GM23338 (cell line): ENCODE measurements around the gene AQP1.

Source experiments
- CREB1 ChIP-seq: fragments of 250-450 bp; sonication (Bioruptor Pico); IDR thresholded peaks from 2 replicates; pipeline ENCODE4 v1.5.0; 2020; ENCODE audit warnings: low read depth, mild to moderate bottlenecking, moderate library complexity
- EZH2 ChIP-seq: fragments of 200-600 bp; sonication (generic); IDR thresholded peaks from one replicate; pipeline ENCODE4 v1.8.0; 2017; ENCODE audit warnings: antibody characterized with exemption, mild to moderate bottlenecking, low read depth; ENCODE audit not compliant: unreplicated experiment
- EZH2phosphoT487 ChIP-seq: fragments of 200-600 bp; sonication (generic); IDR thresholded peaks from one replicate; pipeline ENCODE4 v1.8.1; 2018; ENCODE audit warnings: antibody characterized with exemption; ENCODE audit not compliant: unreplicated experiment
- NANOG ChIP-seq: IDR thresholded peaks from 2 replicates; pipeline ENCODE4 v1.6.1; 2016; ENCODE audit warnings: antibody characterized with exemption, borderline replicate concordance
- POLR2AphosphoS5 ChIP-seq: IDR thresholded peaks from 2 replicates; pipeline ENCODE4 v1.6.1; 2016; ENCODE audit warnings: antibody characterized with exemption, low read depth
- ZNF331 ChIP-seq: fragments of 250-450 bp; sonication (Bioruptor Pico); IDR thresholded peaks from 2 replicates; pipeline ENCODE4 v1.5.0; 2020; ENCODE audit warnings: low read depth, mild to moderate bottlenecking, moderate library complexity
- TF ChIP-seq, protein P1 (sequence below), 2 experiments: fragments of 200-600 bp in 1 of 2; sonication (generic) in 1 of 2; conservative IDR thresholded peaks; 2 replicates each; pipeline versions ENCODE4 v1.5.1 to v1.6.1; 2016 to 2017; ENCODE audit warnings: antibody characterized with exemption in 2 of 2, low read depth in 2 of 2, mild to moderate bottlenecking in 2 of 2, moderate library complexity in 1 of 2
- TF ChIP-seq, protein P2 (sequence below): IDR thresholded peaks from one replicate; pipeline ENCODE4 v1.6.1; 2018; ENCODE audit warnings: antibody characterized with exemption; ENCODE audit not compliant: unreplicated experiment
- TF ChIP-seq, protein P3 (sequence below): fragments of 250-450 bp; sonication (Bioruptor Pico); IDR thresholded peaks from 2 replicates; pipeline ENCODE4 v1.5.0; 2020; ENCODE audit warnings: mild to moderate bottlenecking, moderate library complexity

DNA sequence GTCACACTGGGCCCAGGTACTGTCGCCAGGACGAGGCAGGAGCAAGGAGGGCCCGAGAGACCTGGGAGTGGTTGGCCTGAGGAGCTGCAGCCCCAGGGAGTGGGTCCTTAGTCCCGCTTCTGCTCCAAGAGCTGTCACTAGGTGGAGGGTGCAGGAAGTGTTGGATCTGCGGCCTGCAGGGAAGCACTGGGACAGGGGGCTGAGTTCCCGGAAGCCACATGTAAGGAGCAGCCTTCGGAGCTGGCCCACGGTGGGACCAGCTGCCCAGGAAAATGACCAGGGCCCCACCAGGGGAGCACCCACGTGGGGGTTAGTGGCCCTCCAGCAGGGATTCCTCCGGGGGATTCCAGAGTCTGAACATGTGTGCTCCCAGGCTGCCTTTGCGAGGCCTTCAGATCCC lies 9.2 kb upstream of the AQP1 start:
- TF ChIP-seq, protein P1, sequence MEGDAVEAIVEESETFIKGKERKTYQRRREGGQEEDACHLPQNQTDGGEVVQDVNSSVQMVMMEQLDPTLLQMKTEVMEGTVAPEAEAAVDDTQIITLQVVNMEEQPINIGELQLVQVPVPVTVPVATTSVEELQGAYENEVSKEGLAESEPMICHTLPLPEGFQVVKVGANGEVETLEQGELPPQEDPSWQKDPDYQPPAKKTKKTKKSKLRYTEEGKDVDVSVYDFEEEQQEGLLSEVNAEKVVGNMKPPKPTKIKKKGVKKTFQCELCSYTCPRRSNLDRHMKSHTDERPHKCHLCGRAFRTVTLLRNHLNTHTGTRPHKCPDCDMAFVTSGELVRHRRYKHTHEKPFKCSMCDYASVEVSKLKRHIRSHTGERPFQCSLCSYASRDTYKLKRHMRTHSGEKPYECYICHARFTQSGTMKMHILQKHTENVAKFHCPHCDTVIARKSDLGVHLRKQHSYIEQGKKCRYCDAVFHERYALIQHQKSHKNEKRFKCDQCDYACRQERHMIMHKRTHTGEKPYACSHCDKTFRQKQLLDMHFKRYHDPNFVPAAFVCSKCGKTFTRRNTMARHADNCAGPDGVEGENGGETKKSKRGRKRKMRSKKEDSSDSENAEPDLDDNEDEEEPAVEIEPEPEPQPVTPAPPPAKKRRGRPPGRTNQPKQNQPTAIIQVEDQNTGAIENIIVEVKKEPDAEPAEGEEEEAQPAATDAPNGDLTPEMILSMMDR (conservative IDR thresholded peaks at IDR 0.05; ENCODE audit: low read depth in 2 of 2): no peak
- no peak for TF ChIP-seq POLR2AphosphoS5
- no peak for TF ChIP-seq EZH2
- TF ChIP-seq, protein P2, sequence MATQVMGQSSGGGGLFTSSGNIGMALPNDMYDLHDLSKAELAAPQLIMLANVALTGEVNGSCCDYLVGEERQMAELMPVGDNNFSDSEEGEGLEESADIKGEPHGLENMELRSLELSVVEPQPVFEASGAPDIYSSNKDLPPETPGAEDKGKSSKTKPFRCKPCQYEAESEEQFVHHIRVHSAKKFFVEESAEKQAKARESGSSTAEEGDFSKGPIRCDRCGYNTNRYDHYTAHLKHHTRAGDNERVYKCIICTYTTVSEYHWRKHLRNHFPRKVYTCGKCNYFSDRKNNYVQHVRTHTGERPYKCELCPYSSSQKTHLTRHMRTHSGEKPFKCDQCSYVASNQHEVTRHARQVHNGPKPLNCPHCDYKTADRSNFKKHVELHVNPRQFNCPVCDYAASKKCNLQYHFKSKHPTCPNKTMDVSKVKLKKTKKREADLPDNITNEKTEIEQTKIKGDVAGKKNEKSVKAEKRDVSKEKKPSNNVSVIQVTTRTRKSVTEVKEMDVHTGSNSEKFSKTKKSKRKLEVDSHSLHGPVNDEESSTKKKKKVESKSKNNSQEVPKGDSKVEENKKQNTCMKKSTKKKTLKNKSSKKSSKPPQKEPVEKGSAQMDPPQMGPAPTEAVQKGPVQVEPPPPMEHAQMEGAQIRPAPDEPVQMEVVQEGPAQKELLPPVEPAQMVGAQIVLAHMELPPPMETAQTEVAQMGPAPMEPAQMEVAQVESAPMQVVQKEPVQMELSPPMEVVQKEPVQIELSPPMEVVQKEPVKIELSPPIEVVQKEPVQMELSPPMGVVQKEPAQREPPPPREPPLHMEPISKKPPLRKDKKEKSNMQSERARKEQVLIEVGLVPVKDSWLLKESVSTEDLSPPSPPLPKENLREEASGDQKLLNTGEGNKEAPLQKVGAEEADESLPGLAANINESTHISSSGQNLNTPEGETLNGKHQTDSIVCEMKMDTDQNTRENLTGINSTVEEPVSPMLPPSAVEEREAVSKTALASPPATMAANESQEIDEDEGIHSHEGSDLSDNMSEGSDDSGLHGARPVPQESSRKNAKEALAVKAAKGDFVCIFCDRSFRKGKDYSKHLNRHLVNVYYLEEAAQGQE: no peak
- TF ChIP-seq ZNF331 (CRISPR knock-in tag): no peak
- no peak for TF ChIP-seq CREB1 (CRISPR knock-in tag)
- TF ChIP-seq, protein P3, sequence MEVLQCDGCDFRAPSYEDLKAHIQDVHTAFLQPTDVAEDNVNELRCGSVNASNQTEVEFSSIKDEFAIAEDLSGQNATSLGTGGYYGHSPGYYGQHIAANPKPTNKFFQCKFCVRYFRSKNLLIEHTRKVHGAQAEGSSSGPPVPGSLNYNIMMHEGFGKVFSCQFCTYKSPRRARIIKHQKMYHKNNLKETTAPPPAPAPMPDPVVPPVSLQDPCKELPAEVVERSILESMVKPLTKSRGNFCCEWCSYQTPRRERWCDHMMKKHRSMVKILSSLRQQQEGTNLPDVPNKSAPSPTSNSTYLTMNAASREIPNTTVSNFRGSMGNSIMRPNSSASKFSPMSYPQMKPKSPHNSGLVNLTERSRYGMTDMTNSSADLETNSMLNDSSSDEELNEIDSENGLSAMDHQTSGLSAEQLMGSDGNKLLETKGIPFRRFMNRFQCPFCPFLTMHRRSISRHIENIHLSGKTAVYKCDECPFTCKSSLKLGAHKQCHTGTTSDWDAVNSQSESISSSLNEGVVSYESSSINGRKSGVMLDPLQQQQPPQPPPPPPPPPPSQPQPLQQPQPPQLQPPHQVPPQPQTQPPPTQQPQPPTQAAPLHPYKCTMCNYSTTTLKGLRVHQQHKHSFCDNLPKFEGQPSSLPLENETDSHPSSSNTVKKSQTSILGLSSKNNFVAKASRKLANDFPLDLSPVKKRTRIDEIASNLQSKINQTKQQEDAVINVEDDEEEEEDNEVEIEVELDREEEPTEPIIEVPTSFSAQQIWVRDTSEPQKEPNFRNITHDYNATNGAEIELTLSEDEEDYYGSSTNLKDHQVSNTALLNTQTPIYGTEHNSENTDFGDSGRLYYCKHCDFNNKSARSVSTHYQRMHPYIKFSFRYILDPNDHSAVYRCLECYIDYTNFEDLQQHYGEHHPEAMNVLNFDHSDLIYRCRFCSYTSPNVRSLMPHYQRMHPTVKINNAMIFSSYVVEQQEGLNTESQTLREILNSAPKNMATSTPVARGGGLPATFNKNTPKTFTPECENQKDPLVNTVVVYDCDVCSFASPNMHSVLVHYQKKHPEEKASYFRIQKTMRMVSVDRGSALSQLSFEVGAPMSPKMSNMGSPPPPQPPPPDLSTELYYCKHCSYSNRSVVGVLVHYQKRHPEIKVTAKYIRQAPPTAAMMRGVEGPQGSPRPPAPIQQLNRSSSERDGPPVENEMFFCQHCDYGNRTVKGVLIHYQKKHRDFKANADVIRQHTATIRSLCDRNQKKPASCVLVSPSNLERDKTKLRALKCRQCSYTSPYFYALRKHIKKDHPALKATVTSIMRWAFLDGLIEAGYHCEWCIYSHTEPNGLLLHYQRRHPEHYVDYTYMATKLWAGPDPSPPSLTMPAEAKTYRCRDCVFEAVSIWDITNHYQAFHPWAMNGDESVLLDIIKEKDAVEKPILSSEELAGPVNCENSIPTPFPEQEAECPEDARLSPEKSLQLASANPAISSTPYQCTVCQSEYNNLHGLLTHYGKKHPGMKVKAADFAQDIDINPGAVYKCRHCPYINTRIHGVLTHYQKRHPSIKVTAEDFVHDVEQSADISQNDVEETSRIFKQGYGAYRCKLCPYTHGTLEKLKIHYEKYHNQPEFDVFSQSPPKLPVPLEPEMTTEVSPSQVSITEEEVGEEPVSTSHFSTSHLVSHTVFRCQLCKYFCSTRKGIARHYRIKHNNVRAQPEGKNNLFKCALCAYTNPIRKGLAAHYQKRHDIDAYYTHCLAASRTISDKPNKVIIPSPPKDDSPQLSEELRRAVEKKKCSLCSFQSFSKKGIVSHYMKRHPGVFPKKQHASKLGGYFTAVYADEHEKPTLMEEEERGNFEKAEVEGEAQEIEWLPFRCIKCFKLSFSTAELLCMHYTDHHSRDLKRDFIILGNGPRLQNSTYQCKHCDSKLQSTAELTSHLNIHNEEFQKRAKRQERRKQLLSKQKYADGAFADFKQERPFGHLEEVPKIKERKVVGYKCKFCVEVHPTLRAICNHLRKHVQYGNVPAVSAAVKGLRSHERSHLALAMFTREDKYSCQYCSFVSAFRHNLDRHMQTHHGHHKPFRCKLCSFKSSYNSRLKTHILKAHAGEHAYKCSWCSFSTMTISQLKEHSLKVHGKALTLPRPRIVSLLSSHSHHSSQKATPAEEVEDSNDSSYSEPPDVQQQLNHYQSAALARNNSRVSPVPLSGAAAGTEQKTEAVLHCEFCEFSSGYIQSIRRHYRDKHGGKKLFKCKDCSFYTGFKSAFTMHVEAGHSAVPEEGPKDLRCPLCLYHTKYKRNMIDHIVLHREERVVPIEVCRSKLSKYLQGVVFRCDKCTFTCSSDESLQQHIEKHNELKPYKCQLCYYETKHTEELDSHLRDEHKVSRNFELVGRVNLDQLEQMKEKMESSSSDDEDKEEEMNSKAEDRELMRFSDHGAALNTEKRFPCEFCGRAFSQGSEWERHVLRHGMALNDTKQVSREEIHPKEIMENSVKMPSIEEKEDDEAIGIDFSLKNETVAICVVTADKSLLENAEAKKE: no peak
- TF ChIP-seq EZH2phosphoT487: no peak
- TF ChIP-seq NANOG: no peak
